Motor neuron (in vitro differentiated cells): ENCODE results near the gene TBCD. TPM values are rescaled to one million over a fixed set of nuclear protein-coding genes. Genes with fewer than 3 reads are reported as not detected.
"Not testable (repeated sequence)": the region's sequence is repeated elsewhere in the genome, so short reads cannot be mapped to it uniquely, and the experiment has no call there.

Source experiments
- ATAC-seq, 8 experiments: fragments of 200-7000 bp; cut with Tn5 transposase; replicated peaks in 6 of 8; 2 replicates each; pipeline ENCODE4 v1.8.0; 2021; ENCODE audit warnings: mild to moderate bottlenecking in 8 of 8, moderate library complexity in 8 of 8
- H3K27ac ChIP-seq, 2 donors: fragments of 250-450 bp; sonication (Bioruptor Pico); 2 replicates each; pipeline ENCODE4 v1.9.0; 2021; ENCODE audit warnings: antibody characterized with exemption in 2 of 2, mild to moderate bottlenecking in 2 of 2, moderate library complexity in 1 of 2
- H3K4me1 ChIP-seq, 2 donors: fragments of 250-450 bp; sonication (Bioruptor Pico); replicated peaks in 1 of 2; 2 replicates each; pipeline ENCODE4 v1.6.1; 2021; ENCODE audit warnings: antibody characterized with exemption in 2 of 2, mild to moderate bottlenecking in 2 of 2, moderate library complexity in 1 of 2
- H3K4me3 ChIP-seq, 5 donors: fragments of 250-450 bp; sonication (Bioruptor Pico); 2 replicates each; pipeline ENCODE4 v1.9.0; 2021; ENCODE audit warnings: antibody characterized with exemption in 5 of 5, mild to moderate bottlenecking in 5 of 5, moderate library complexity in 4 of 5
- WGBS, 10 experiments: fragments of 450-650 bp; shearing (Covaris generic); methylation state at CpG; one replicate each; pipeline ENCODE4 v1.0.0; 2022; 5-methylcytosine and 5-hydroxymethylcytosine counted together
- in situ Hi-C, 9 experiments: fragments of 400-800 bp; cut with MboI; loops; one replicate each; pipeline ENCODE4 v1.15.0; 2021; ENCODE audit warnings: low sequenced_read_pairs in 9 of 9, low pct_unique_long_range_greater_than_20kb in 2 of 9; ENCODE audit not compliant: unreplicated experiment in 9 of 9
- total RNA-seq, 8 experiments: library from RNA; unstranded; fragments of 300-600 nt; gene quantifications; 2 replicates each; pipeline versions ENCODE4 v1.2.3 to v1.2.4, GENCODE V29; 2022

TBCD gene
- total RNA-seq, 8 experiments from 2014 or later, result 27.2 to 94.3 (median 47.2) TPM

DNA sequence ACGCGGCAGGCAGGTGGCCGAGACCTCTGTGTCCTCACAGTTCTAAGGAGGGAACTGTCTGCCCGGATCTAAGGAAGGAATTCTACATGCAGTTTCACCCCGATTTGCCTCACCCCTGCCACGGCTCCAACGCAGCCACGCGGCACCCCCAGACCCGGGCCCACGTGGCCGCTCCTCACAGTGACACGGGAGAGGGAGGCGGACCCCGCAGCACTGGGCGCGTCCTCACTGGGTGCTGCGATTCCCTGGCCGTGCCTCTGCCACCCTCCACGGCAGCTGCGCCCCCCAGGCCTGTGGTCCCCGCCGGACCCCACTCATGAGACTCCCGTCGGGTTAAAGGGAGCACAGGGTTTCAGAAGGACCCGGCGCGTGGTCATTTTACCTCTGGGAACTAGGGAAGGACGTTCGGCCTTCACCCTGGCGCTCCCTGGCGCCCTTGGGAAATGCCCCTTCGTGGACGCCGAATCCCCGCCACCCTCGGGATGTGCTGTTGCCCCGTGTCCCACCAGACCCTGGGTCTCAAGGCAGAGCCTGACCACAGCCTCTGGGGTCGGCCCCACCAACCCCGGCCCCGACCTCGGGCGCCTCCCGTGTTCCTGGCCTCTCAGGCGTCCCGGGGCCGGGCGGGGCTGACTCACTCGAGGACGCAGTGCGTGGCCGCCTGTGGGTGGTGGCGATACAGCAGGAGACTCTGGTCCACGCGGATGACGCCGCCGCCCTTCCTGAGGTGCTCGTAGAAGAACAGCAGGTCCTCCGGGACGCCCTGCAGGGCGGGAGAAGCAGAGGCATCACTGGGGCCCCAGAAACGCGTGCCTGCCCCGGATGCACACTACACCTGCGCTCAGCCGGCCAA is 208.8 kb downstream of the TBCD start:
- 88 to 100% (median 90%) methylated on average over 1 to 10 of the region's 67 CpGs; no CpG with 5 or more reads in 6 of the 10 experiments for WGBS, 10 experiments
- no peak overlapping the region for H3K4me3 ChIP-seq
- in situ Hi-C loops, result no loop called here
- no peaks in the 10 kb centered on the region for H3K4me1 ChIP-seq
- no peak overlapping the region for H3K27ac ChIP-seq
- ATAC-seq, result no peak

DNA sequence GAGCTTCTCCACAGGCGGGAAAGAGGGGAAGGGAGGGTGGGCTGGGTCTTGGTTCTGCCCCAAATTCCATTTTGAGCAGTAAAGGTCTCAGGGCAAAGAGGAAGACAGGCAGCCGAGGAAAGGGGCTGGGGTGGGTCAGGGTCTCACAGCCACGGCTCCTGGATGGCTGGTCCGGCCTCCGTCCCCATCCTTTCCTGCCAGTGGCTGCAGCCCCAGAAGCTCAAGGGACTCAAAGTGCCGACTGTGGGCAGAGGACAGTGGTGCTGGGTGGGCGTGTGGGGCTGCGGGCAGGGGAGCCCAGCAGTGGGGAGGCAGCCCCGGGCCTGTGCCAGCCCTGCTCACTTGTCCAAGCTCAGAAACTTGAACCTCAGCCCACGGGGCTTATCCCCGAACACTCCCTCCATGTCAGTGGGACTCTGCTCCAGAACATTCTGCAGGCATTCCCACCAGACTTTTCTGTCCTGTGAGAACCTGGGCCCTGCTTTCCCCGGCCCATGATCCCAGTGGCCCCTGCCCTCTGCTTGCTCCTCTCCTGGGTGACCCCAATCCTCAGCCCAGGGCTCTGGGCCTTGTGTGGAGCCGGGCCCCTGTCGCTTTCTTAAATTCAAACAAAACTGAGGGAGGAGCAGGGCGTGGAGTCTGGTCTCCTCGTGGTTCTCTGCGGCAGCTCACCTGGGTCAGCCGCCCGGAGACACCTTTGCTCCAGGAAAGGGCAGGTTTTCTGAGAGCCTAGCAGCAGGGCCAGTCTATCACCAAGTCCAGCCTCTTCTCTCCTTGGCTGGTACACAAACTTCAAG is 209.7 kb downstream of the TBCD start:
- in situ Hi-C loops, result no loop called here
- WGBS, 10 experiments, result 70 to 97% (median 90%) methylated on average over 1 to 6 of the region's 19 CpGs; no CpG with 5 or more reads in 4 of the 10 experiments
- ATAC-seq, result no peak
- no peak overlapping the region for H3K27ac ChIP-seq
- no peak overlapping the region for H3K4me3 ChIP-seq
- no peaks in the 10 kb centered on the region for H3K4me1 ChIP-seq

DNA sequence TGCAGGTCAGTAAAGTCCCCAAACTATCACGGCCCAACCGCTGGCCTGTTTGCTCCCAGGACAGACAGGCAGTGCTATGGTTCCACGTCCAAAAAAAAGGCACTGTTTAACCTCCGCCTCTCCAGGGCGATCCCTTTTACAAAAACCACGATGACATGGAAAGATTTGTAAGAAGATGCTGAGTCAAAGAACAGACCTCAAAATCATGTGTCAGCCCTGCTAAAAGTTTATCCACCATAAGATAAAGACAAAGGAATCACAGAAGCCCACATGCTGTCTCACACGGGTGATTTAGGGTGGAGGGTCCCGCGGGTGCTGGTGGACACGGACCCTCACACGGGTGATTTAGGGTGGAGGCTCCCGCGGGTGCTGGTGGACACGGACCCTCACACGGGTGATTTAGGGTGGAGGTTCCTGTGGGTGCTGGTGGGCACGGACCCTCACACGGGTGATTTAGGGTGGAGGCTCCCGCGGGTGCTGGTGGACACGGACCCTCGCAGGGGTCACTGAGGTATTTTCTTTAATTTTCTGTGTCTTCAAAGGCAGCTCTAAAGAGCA is 210.4 kb downstream of the TBCD start:
- H3K4me1 ChIP-seq, result no peaks in the 10 kb centered on the region
- WGBS, 10 experiments, result 88 to 96% (median 89%) methylated on average over 4 to 9 of the region's 21 CpGs; no CpG with 5 or more reads in 5 of the 10 experiments
- in situ Hi-C loops, result no loop called here
- no peak for ATAC-seq
- no peak overlapping the region for H3K27ac ChIP-seq
- H3K4me3 ChIP-seq, result no peak overlapping the region

DNA sequence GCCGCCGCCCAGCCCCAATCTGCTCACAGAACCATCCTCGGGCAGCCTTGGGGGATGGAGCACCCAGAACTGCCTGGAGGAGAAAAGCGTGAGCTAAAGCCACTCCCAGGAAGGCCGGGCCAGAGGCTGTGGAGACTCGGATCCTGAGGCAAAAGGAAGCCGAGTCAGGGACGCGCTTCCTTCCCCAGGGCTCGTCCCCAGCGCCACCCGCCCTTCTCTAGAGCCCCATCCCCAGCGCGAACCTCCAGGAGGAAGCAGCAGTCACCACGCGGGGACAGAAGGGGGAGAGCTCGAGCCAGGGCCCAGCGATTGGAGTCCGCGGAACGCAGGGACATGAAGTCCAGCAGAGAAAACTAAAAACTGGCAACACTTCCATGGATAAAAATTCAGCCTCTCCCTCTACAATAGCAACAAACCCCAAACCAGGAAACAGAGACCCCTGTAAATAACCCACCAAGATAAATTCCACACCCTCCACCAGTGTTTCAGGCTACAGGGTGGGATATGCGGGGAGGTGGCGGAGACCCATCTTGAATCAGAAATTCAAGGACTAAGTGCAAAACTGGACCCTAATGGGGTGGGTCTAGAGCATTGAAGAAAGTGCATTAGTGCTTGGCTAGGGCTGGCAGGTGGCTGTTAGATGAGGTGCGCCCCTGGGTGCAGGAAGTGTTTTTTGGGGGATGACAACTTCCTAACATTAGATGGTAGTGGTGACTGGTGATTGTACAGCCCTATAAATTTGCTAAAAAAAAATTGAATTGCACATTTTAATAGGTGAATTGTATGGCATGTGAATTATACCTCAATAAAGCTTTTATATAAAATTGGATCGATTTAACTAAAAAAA is 211.5 kb downstream of the TBCD start:
- Histone ChIP-seq H3K4me1 (no peaks in the 10 kb centered on the region), H3K4me3 (no peak overlapping the region), H3K27ac (no peak overlapping the region)
- WGBS, 10 experiments, result 8 to 100% (median 61%) methylated on average over 1 to 14 of the region's 25 CpGs; no CpG with 5 or more reads in 2 of the 10 experiments
- ATAC-seq, result peak; percentile 90 to 98 (median 96)
- in situ Hi-C loops, result no loop called here

DNA sequence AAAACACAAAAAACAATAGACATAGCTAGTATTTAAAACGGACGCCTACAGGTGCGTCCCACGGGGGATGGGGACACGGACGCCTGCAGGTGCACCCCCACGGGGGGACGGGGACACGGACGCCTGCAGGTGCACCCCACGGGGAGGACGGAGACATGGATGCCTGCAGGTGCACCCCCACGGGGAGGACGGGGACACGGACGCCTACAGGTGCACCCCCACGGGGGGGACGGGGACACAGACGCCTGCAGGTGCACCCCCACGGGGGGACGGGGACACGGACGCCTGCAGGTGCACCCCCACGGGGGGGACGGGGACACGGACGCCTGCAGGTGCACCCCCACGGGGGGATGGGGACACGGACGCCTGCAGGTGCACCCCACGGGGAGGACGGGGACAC is 212.6 kb downstream of the TBCD start:
- 80 to 100% (median 89%) methylated on average over 1 to 11 of the region's 32 CpGs; no CpG with 5 or more reads in 3 of the 10 experiments for WGBS, 10 experiments
- in situ Hi-C loops, H3K4me3 ChIP-seq, H3K4me1 ChIP-seq, ATAC-seq, H3K27ac ChIP-seq: not testable (repeated sequence)

DNA sequence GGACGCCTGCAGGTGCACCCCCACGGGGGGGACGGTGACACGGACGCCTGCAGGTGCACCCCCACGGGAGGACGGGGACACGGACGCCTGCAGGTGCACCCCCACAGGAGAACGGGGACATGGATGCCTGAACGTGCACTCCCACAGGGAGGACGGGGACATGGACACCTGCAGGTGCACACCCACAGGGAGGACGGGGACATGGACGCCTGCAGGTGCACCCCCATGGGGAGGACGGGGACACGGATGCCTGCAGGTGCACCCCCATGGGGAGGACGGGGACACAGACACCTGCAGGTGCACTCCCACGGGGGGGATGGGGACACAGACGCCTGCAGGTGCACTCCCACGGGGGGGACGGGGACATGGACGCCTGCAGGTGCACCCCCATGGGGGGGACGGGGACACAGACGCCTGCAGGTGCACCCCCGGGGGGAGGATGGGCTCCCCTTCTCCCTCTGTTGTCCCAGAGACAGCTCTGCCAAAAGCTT is 213.0 kb downstream of the TBCD start:
- Histone ChIP-seq H3K27ac (no peak overlapping the region), H3K4me1 (no peaks in the 10 kb centered on the region), H3K4me3 (no peak overlapping the region)
- in situ Hi-C loops, result no loop called here
- WGBS, 10 experiments, result 100% methylated on average over 1 of the region's 25 CpGs; no CpG with 5 or more reads in 9 of the 10 experiments
- ATAC-seq, result no peak

DNA sequence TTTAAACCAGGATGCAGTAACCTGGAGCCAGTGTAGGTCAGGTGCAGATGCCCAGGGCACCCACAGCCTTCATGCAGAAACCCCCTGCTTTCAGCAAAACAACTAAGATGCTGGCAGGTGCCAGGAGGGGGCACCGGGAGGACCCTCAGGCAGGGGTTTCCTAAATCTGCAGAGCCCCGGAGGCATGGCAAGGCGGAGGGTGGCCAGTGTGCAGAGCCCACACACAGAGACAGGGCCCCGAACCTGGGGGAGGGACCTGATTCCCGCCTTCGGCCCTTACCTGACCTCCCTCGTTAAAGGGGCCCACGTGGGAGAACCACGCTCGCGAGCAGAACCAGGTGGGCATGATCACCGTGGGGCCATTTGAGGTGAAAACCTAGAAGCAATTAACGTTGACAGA is 213.5 kb downstream of the TBCD start:
- in situ Hi-C loops, result no loop called here
- 84 to 93% methylated on average over 9 of the region's 13 CpGs; no CpG with 5 or more reads in 8 of the 10 experiments for WGBS, 10 experiments
- H3K4me1 ChIP-seq, result no peaks in the 10 kb centered on the region

DNA sequence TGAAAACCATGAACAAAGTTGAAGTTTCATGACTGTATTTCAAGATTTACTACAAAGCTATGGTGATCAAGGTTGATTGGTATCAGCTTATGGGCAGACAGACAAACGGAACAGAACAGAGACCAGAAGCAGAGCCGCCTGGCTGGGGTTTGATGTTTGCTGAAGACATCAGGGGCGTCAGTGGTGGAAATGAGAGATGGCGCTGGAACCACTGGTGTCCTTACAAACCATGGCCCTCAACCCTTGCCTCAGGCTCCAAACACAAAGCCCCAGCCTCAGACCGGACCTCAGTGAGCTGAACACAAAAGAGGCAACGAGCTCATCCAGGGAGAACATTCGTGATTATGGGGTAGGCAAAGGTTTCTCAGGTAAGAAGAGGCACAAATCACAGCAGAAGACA is 214.6 kb downstream of the TBCD start:
- H3K4me3 ChIP-seq, result no peak overlapping the region
- no peaks in the 10 kb centered on the region for H3K4me1 ChIP-seq
- H3K27ac ChIP-seq, result no peak overlapping the region
- no peak for ATAC-seq
- WGBS, 10 experiments, result 76 to 100% (median 94%) methylated on average over 3 to 7 of the region's 7 CpGs; no CpG with 5 or more reads in 2 of the 10 experiments
- in situ Hi-C loops, result no loop called here

More for the DNA sequence above, 213.5 kb downstream of the TBCD start:
- ATAC-seq, result no peak
- Histone ChIP-seq H3K27ac (no peak overlapping the region), H3K4me3 (no peak overlapping the region)

DNA sequence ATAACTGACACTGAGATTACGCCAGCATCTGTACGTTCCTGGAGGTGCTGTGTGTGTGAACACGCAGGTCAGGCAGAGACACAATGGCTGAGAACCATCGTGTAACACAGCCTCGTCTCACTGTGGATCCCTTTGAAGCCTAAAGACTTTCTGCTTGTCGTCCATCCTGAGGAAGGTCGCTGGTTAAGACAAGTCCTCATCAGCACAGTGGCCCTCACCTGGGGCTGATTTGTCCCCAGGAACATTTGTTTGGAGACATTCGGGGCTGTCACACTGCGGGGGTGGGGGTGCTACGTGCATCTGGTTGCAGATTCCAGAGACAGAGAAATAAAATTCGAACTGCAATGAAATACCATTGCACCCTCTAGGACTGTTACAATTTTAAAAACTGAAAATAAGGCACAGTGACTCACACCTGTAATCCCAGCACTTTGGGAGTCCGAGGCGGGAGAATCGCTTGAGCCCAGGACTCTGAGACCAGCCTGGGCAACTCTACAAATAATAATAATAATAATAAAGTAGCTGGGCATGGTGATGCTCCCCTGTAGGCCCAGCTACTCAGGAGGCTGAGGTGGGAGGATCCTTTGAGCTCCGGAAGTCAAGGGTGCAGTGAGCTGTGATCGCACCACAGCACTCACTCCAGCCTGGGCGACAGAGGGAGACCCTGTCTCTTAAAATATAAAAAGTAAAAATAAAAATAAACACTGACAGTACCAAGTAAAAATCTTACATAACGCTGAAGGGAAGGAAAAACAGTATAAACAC is 215.6 kb downstream of the TBCD start:
- ATAC-seq, result no peak
- Histone ChIP-seq H3K4me3 (no peak overlapping the region), H3K27ac (no peak overlapping the region), H3K4me1 (no peaks in the 10 kb centered on the region)
- in situ Hi-C loops, result no loop called here
- WGBS, 10 experiments, result 70 to 100% (median 87%) methylated on average over 1 to 13 of the region's 18 CpGs; no CpG with 5 or more reads in 1 of the 10 experiments

DNA sequence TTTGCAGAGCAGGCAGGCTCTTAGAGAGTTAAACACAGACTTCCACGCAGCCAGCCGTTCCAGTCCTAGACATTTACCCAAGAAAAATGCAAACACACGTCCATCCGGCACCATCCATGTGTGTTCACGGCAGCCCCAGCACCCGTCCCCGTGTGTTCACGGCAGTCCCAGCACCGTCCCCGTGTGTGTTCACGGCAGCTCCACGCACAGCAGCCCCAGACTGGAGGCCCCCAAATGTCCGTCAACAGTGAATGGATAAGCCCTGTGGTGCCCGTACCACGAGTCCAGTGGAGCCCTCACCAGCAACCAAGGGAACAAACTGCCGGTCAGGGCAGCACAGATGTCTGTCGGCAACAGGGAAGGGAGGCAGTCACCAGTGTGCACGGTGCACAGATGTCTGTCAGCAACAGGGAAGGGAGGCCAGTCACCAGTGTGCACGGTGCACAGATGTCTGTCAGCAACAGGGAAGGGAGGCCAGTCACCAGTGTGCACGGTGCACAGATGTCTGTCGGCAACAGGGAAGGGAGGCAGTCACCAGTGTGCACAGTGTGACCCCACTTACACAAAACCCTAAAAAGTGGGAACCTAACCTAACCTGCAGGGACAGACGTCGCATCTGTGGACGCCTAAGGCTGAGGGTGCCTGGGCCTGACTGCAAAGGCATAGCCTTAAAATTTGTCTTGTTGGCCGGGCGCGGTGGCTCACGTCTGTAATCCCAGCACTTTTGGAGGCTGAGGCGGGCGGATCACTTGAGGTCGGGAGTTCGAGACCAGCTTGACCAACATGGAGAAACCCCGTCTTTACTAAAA is 216.4 kb downstream of the TBCD start:
- WGBS, 10 experiments, result 20 to 80% (median 59%) methylated on average over 1 to 8 of the region's 33 CpGs; no CpG with 5 or more reads in 5 of the 10 experiments
- H3K27ac ChIP-seq, H3K4me1 ChIP-seq, H3K4me3 ChIP-seq, in situ Hi-C loops: not testable (repeated sequence)
- peak in 3 of 8 experiments; percentile 30 to 94 (median 65) for ATAC-seq

DNA sequence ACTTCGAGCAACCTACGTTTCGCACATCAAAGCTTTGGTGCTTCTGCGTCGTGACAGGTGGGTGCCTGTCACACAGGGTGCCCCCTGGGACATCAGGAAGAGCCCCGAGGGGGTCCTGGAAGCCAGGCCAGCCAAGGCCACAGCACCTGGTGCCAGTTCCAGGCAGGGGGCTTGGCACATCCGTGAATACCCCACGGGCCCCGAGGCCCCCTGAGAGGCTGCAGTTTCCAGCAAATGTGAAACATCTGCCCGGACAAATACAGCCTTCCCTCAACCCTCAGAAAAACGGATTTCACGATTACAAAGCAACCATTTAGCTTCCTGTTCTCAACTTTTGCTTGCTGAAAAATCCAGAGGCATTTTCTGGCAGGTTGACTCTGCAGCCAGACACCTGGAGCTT is 218.2 kb downstream of the TBCD start:
- WGBS, 10 experiments, result 52 to 100% (median 79%) methylated on average over 2 to 9 of the region's 12 CpGs; no CpG with 5 or more reads in 4 of the 10 experiments
- peaks cover 0 to 2% of the 10 kb centered on the region in 2 donors for H3K4me1 ChIP-seq
- in situ Hi-C loops, result no loop called here
- H3K27ac ChIP-seq, result no peak overlapping the region
- ATAC-seq, result no peak
- no peak overlapping the region for H3K4me3 ChIP-seq
